Effector memory CD8-positive, alpha-beta T cell (primary cell): Measurements from ENCODE around the gene CROCC2.

Experiments used
- ATAC-seq: fragments of 150-1000 bp; cut with Tn5 transposase; replicated peaks from 2 replicates; pipeline ENCODE4 v1.10.0; 2021; ENCODE audit warnings: mild to moderate bottlenecking, moderate library complexity
- DNase-seq, 3 experiments: peaks; one replicate each; pipeline ENCODE4 v3.0.0; 2021
- H3K27ac Mint-ChIP-seq, 2 donors: one replicate each; pipeline ENCODE4 v1.8.0; 2022; ENCODE audit warnings: mild to moderate bottlenecking in 2 of 2, mixed read lengths in 2 of 2, moderate library complexity in 2 of 2
- H3K27me3 Mint-ChIP-seq, 2 donors: one replicate each; pipeline ENCODE4 v1.8.0; 2022; ENCODE audit warnings: mixed read lengths in 2 of 2
- H3K36me3 Mint-ChIP-seq: one replicate; pipeline ENCODE4 v1.8.0; 2022; ENCODE audit warnings: mild to moderate bottlenecking, moderate library complexity, mixed read lengths; ENCODE audit not compliant: insufficient read depth
- H3K4me1 Mint-ChIP-seq, 2 donors: one replicate each; pipeline ENCODE4 v1.8.0; 2022; ENCODE audit warnings: low read depth in 2 of 2, mixed read lengths in 2 of 2
- H3K4me3 Mint-ChIP-seq, 2 donors: one replicate each; pipeline ENCODE4 v1.8.0; 2022; ENCODE audit warnings: mild to moderate bottlenecking in 2 of 2, mixed read lengths in 2 of 2, moderate library complexity in 2 of 2
- H3K9me3 Mint-ChIP-seq, 2 donors: one replicate each; pipeline ENCODE4 v1.8.0; 2022; ENCODE audit warnings: mixed read lengths in 2 of 2

Gene CROCC2

DNA sequence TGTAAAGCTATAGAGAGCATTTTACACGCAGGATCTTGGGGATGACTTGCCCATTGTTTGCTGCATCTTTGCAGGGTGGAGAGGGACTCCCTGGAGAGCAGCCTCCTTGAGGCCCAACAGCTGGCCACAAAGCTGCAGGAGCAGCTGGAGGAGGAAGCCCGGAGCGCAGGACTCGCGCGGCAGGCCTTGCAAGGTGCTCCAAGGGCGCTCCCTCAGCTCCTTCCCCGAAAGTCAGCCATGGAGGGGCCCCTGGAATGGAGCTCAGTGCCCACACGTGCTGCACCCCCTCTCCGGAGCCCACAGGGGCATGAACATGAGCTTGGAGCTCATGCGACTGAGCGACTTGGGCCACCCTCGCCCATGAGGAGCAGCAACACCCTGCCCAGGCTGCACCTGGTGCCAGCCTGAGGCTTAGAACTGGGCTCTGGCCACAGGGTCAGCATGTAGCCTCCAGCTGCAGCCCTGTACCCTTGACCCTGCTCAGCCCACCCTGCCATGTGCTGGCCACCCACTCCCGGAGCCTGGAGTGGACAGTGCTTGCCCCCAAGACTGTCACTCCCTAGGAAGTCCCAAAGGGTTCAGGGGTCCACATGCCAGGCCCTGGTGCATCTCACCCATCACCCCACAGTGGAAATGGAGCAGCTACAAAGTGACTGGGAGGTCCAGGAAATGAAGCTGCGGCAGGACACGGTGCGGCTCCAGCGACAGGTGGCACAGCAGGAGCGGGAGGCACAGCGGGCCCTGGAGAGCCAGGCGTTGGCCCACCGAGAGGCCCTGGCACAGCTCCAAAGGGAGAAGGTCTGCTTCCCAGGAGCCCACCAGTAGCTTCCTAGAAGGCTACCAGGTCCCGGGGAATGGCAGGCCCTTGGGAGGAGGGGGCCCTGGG is 43.0 kb downstream of the CROCC2 start:
- peaks cover 27 to 40% of the 10 kb centered on the region in 2 donors for H3K27me3 Mint-ChIP-seq
- no peak overlapping the region for H3K27ac Mint-ChIP-seq
- ATAC-seq (no peak), DNase-seq (no peak)
- H3K4me3 Mint-ChIP-seq: no peak overlapping the region
- H3K9me3 Mint-ChIP-seq: no peaks in the 10 kb centered on the region
- no peaks in the 10 kb centered on the region for H3K36me3 Mint-ChIP-seq
- H3K4me1 Mint-ChIP-seq: no peaks in the 10 kb centered on the region

DNA sequence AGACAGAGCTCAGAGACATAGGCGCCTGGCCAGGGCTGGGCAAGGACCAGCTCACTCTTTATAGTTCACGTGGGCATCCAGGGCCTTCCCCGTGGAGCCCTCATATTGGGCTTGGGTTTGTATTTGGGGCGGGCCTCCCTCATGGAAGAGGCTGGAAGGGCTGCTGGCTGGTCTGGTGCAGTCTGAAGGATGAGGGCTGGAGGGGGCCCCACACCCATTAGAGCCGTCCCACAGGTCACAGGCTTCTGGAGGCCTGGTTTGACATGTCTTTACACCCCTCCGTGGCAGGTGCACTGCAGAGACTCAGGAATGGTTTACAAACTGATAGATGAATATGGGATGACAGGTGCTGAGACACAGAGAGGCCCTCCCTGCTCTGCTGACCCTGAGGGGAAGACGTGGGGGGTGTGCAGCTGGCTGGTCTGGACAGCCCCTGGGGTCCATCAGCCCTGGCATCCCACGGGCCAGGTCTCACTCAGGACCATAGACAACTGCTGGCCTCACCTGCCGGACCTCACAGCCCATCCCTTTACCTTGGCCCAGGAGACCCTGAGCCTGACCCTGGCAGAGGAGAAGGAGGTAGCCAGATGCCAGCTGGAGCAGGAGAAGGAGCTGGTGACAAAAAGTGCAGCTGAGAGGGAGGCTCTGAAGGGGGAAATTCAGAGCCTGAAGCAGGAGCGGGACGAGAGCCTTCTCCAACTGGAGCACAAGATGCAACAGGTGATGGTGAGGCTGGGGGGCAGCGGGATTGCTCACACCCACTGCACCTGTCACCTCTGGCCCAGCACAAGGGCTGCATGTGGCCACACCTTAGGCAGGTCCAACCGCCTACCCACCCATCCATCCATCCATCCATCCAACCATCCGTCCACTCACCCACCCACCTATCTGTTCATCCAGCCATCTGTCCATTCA is 43.9 kb downstream of the CROCC2 start:
- DNase-seq (no peak), ATAC-seq (no peak)
- Mint-ChIP-seq H3K9me3 (no peaks in the 10 kb centered on the region), H3K27ac (no peak overlapping the region), H3K36me3 (no peaks in the 10 kb centered on the region), H3K4me3 (no peak overlapping the region), H3K4me1 (no peaks in the 10 kb centered on the region), H3K27me3 (peaks cover 22 to 40% of the 10 kb centered on the region in 2 donors)

DNA sequence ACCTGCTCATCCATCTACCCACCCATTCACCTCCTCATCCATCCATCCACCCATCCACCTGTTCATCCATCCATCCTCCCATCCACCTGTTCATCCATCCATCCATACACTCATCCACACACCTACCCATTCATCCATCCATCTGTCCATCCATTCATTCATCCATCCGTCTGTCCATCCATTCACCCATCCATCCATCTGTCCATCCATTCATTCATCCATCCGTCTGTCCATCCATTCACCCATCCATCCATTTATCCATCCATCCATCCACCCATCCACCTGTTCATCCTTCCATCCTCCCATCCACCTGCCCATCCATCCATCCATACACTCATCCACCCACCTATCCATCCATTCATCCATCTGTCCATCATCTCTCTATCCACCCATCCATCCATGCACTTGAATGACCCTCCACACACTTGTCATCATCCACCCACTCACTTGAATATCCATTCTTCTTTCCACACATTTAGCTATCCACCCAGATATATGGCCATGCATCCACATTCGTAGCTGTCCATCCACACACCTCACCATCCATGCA is 45.0 kb downstream of the CROCC2 start:
- no peak overlapping the region for H3K27ac Mint-ChIP-seq
- no peak overlapping the region for H3K4me3 Mint-ChIP-seq
- no peaks in the 10 kb centered on the region for H3K36me3 Mint-ChIP-seq
- peaks cover 21 to 38% of the 10 kb centered on the region in 2 donors for H3K27me3 Mint-ChIP-seq
- DNase-seq: no peak
- no peak for ATAC-seq
- no peaks in the 10 kb centered on the region for H3K4me1 Mint-ChIP-seq
- H3K9me3 Mint-ChIP-seq: no peaks in the 10 kb centered on the region

DNA sequence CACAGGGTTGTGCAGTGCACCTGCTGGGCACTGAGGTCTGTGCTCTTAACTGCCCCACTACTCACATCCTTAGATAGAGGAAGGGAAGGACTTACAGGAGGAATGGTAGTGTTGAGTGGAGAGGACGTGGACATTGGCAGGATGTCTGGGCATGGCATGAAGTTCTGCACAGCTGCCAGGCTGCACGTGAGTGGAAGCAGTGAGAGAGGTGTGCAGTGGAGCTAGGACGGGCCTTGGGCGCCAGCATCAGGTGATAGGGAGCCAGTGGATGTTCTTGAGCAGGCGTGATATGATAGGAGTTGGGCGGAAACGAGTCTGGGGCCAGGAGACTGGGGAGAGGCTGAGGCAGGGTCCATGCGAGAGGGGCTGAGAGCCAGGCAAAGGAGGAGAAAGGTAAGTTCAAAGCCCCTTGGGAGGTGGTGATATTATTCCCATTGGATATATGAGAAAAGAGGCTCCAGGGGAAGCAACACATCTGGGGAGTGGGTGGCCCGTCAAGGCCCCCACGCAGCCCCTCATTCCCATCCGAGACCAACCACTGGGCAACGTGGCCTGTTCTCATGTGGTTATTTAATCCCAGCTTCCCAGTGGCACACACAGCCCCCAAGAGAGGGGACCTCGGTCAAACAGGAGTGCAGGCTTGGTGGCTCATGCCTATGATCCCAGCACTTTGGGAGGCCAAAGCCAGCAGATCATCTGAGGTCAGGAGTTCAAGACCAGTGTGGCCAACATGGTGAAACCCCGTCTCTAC is 46.5 kb downstream of the CROCC2 start:
- no peaks in the 10 kb centered on the region for H3K4me1 Mint-ChIP-seq
- no peaks in the 10 kb centered on the region for H3K9me3 Mint-ChIP-seq
- DNase-seq: no peak
- peaks cover 27 to 39% of the 10 kb centered on the region in 2 donors for H3K27me3 Mint-ChIP-seq
- H3K4me3 Mint-ChIP-seq: no peak overlapping the region
- no peak for ATAC-seq
- H3K36me3 Mint-ChIP-seq: no peaks in the 10 kb centered on the region
- H3K27ac Mint-ChIP-seq: no peak overlapping the region

DNA sequence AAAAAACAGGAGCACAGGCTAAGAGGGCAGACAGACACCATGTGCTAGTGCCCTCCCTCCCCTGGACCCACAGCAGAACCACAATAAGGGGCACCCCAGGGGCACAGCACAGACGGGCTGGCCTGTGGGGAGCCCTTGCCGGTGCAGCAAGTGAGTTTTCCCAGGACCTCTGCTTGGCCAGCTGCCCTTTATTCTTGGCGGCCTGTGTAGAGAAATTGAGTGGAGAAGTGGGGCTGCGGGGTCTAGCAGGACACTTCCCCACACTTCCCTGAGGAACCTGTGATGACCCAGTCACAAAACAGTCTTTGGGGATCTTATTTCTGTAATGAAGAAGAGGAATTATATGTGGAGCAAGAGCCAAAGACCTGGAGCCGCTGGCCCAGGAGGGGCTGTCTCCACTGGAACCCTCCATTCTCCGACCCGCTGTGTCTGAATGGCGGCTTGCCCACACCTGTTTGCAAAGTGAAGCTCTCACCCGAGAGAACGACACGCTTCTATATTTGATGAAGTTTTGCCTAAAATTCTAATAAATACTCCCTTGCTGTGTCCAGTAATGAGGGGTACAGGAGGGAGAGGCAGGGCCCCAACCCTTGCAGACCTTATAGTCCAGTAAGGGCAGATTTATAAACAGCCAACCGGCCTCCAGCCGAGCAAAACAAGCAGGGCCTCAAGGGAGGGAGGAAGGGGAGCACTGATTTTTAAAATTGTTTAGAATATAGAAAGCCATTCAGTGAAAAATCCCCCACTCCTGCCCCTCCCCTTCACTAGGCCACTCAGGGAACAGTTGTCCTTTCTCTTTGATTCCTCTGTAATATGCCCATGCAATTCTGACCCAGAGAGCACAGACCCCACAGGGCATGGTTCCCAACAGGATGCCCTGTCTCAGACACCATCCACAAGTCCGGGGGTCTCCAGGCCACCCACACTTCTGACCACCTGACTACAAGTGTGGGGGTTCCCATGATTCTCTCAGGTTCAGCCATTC is 47.6 kb downstream of the CROCC2 start:
- DNase-seq (no peak), ATAC-seq (no peak)
- peaks cover 22 to 32% of the 10 kb centered on the region in 2 donors for H3K27me3 Mint-ChIP-seq
- no peaks in the 10 kb centered on the region for H3K9me3 Mint-ChIP-seq
- H3K36me3 Mint-ChIP-seq: no peaks in the 10 kb centered on the region
- H3K27ac Mint-ChIP-seq: no peak overlapping the region
- no peaks in the 10 kb centered on the region for H3K4me1 Mint-ChIP-seq
- no peak overlapping the region for H3K4me3 Mint-ChIP-seq

DNA sequence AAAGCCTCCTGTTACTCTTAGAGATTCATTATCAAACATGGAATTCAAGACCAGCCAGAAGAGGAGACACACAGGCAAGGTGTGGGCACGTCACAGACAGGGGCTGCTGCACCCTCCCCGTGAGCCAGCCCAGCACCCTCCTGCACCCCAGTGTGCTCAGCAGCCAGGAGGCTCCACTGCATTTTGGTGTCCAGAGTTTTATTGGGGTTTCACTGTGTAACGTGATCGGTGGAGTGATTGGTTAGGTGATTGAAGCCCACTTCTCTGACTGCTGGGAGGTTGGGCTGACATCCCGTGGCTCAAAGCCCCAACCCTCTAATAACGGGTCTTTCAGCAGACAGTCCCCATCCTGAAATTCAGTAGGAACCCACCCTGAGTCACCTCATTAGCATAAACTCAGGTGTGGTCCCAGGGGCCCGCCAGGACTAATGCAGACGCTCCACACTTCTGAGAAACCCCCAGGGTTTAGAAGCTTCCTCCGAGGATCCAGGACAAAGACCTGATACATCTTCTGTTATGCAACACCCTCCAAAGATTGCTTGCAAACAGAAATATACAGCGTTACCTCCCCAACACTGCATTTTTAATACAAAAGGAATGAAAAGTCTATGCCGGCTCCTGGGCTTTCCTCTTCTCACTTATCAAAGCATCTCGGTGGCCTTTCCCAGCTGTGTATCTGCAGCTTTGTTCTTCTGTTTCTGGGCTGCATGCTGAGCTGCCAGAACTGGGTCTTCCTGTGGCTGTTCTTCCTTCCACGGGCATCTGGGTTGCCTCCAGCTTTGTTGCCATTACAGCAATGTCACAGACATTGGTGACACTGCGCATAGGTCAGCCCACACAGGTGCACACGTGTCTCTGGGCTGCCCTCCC is 48.5 kb downstream of the CROCC2 start:
- H3K36me3 Mint-ChIP-seq: no peaks in the 10 kb centered on the region
- peaks cover 21 to 41% of the 10 kb centered on the region in 2 donors for H3K27me3 Mint-ChIP-seq
- no peaks in the 10 kb centered on the region for H3K4me1 Mint-ChIP-seq
- no peak overlapping the region for H3K4me3 Mint-ChIP-seq
- ATAC-seq (no peak), DNase-seq (no peak)
- H3K9me3 Mint-ChIP-seq: no peaks in the 10 kb centered on the region
- H3K27ac Mint-ChIP-seq: no peak overlapping the region

DNA sequence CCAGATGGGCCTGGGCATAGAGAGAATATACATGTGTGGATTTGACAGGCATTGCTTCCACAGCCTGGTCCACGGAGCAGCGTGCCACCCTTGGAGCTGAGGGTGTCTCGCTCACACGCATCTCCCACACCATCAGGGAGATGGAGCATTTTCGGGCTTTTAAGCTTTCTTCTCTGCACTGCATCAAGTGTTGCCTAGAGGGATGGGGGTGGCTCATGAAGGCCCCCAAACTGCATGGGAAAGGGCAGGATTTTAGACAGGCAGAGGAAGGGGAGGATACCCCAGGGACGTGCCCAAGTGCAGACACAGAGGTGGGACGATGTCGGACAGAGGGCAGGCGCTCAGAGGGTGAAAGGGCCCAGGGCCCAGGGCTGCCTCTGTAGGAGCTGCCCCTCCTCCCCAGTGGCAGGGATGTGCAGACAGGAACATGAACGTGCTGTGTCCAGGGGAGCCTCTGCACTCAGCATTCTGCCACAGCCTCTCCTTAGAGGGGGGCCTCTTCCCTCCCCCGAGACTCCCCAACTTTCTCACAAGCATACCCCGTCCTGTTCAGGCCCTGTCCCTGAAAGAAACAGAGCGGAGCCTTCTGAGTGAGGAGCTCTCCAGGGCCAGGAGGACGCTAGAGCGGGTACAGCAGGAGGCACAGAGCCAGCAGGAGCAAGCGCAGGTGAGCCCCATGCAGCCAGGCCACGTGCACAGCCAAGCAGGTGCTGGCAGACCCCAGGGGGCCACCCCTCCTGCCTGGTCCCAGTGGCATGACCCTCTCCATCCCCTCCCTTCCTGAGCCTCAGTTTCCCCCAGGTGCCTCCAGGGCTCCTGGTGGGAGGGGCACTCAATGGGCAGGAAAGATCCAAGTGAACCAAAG is 49.4 kb downstream of the CROCC2 start:
- Mint-ChIP-seq H3K9me3 (no peaks in the 10 kb centered on the region), H3K36me3 (no peaks in the 10 kb centered on the region), H3K4me3 (no peak overlapping the region), H3K4me1 (no peaks in the 10 kb centered on the region), H3K27ac (no peak overlapping the region), H3K27me3 (peaks cover 16 to 42% of the 10 kb centered on the region in 2 donors)
- DNase-seq (no peak), ATAC-seq (no peak)

DNA sequence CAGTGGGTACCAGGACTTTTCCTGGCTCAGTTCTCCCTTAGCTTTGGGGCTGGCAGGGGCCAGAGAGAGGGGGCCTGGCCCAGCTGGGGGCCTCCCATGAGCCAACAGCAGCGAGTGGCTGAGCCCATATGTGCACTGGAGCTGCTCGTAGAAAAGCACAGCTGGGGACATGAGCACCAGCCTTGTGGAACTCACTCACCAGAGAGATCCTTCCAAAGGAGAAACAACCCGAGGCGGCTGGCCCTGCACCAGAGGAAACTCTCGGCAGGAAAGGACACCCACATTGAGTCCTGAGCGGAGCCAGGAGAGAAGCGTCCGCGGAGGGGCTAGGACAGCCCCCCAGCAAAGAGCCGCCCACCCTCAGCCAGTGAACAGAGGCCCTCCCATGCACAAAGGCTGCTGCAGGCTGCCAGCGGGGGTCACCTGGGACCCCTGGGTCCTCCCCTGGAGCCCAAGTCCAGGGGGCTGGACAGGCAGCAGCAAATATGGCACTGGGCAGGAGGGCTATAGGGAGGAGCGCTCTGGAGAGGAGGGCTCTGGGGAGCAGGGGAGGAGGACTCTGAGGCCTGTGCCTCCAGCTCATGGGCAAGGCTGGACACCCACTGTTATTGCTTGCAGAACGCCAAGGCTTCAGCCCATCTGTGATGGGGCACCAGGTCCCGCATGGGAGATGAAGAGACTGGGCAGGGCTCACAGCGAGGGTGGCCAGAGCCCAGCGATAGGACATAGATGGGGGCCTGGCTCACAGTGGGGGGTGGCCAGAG is 50.2 kb downstream of the CROCC2 start:
- no peaks in the 10 kb centered on the region for H3K9me3 Mint-ChIP-seq
- H3K36me3 Mint-ChIP-seq: no peaks in the 10 kb centered on the region
- peaks cover 16 to 42% of the 10 kb centered on the region in 2 donors for H3K27me3 Mint-ChIP-seq
- H3K4me3 Mint-ChIP-seq: no peak overlapping the region
- H3K27ac Mint-ChIP-seq: no peak overlapping the region
- H3K4me1 Mint-ChIP-seq: no peaks in the 10 kb centered on the region
- DNase-seq (no peak), ATAC-seq (no peak)

DNA sequence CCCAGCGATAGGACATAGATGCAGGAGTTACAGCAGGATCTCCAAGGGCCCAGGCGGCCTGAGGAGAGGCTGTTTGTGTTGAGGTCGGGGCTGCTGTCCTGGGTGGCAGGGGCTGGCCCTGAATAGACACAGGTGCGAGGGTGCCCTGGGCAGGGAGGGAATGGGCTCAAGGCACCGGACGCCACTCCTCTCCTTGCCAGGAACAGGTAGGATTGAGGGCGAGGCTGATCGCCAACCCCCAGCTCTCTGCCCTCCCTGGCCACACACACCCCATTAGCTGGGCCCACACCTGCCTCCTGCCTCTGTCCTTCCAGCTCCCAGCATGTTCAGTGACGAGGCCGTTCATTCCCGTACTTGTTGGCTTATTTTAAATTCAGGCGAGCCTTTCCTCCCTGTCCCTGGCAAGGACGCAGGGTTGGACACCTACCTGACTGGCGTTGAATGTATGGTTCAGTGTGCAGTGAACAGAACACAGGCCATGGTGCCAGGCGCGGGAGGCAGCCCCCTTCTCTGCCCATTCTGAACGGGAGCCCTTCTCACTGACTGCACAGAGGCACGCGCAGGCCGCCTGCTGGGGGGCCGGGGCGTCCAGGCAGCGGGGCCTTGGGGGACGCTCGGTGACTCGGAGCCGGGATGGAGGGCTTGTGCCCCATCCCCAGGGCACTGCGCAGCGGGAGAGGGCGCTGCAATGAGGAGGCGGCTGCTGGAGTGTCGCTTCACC is 51.0 kb downstream of the CROCC2 start:
- ATAC-seq (no peak), DNase-seq (no peak)
- H3K4me1 Mint-ChIP-seq: no peaks in the 10 kb centered on the region
- H3K27me3 Mint-ChIP-seq: peaks cover 16 to 42% of the 10 kb centered on the region in 2 donors
- H3K4me3 Mint-ChIP-seq: no peak overlapping the region
- H3K27ac Mint-ChIP-seq: no peak overlapping the region
- no peaks in the 10 kb centered on the region for H3K36me3 Mint-ChIP-seq
- H3K9me3 Mint-ChIP-seq: no peaks in the 10 kb centered on the region
